Pancreas (tissue), 10 donors: ENCODE measurements around the gene LRRC38. TPM values are rescaled to one million over a fixed set of nuclear protein-coding genes. Genes with fewer than 3 reads are reported as not detected.

Source experiments
- ATAC-seq, 4 donors: fragments of 200-7000 bp; cut with Tn5 transposase; one replicate each; pipeline versions ENCODE4 v1.8.0 to v1.9.1; 2020; ENCODE audit warnings: mild to moderate bottlenecking in 4 of 4, moderate library complexity in 4 of 4
- DNase-seq, 6 donors: peaks; one replicate each; pipeline ENCODE4 v3.0.0-alpha.2; 2020
- FAIRE-seq: peaks from 2 replicates; lab custom pipeline; 2012; peaks lifted over from hg19 to GRCh38; lab: Jason Lieb, UNC
- H3K27ac ChIP-seq, 4 donors: fragments of 200-600 bp; sonication (generic); 1 replicate in 3 of 4; 2 replicates in 1 of 4; pipeline versions ENCODE4 v1.5.0 to v1.8.0; 2020
- H3K27me3 ChIP-seq, 4 donors: fragments of 200-600 bp; one replicate each; pipeline ENCODE4 v1.8.0; 2021
- H3K36me3 ChIP-seq, 3 donors: fragments of 200-600 bp; sonication (generic) in 1 of 3; one replicate each; pipeline versions ENCODE4 v1.5.0 to v1.8.0; 2020 to 2021
- H3K4me1 ChIP-seq, 3 donors: fragments of 200-600 bp; one replicate each; pipeline ENCODE4 v1.8.0; 2021
- H3K4me3 ChIP-seq, 4 donors: fragments of 200-600 bp; sonication (generic) in 2 of 4; one replicate each; pipeline versions ENCODE4 v1.5.0 to v1.8.0; 2020 to 2021
- H3K9me3 ChIP-seq, 4 donors: fragments of 200-600 bp; one replicate each; pipeline ENCODE4 v1.8.0; 2021
- CTCF ChIP-seq, 4 donors: fragments of 200-600 bp; sonication (generic) in 3 of 4; IDR thresholded peaks; one replicate each; pipeline versions ENCODE4 v1.5.0 to v1.8.0; 2021; ENCODE audit warnings: antibody characterized with exemption in 4 of 4
- WGBS, 2 donors: extraction: QIAGEN DNeasy Blood & Tissue Kit; methylation state at CpG; one replicate each; pipeline ENCODE4 v1.1.7; 2013; 5-methylcytosine and 5-hydroxymethylcytosine counted together
- intact Hi-C, 3 donors: fragments of 100-400 bp; cut with DNase I; formaldehyde crosslinking; loops; one replicate each; pipeline versions ENCODE4 v1.11.1 to v1.14.2; 2022
- polyA plus RNA-seq, 2 donors: library from polyadenylated mRNA; stranded (reverse); fragments of 200-250 nt; gene quantifications; one replicate each; pipeline ENCODE4 v1.2.3, GENCODE V29; 2013
- total RNA-seq, 6 donors: library from RNA; stranded (reverse); fragmentation: NEBNext Ultra II Directional in 4 of 6; extraction: Animal tissue kit (Norgen Biotek cat#: 25700) in 4 of 6; gene quantifications; one replicate each; pipeline versions ENCODE4 v1.2.1 to v1.2.4, GENCODE V29; 2021 to 2023
- donor health status: healthy with polysubstance abuse.
- donor health status: DM: no; HTN: no; CAD: no; lungs with moderate emphysema.
- donor health status: DM: no; HTN: no; CAD: no.
- donor health status: control.
- donor health status: control.
- donor health status: Bipolar disorder and iron deficiency.
- donor health status: DM: yes; HTN: yes; CAD: no.
- donor health status: DM: no; HTN: no; CAD: no.
- donor health status: DM: no; HTN: no; CAD: no.
- donor health status: DM: yes; HTN: yes; CAD: no.

LRRC38 gene
- total and polyA plus RNA-seq, 8 donors: not detected

- Histone ChIP-seq H3K4me1 (no peaks in the 10 kb centered on the region), H3K27ac (no peak overlapping the region), H3K4me3 (no peak overlapping the region), H3K36me3 (no peaks in the 10 kb centered on the region), H3K27me3 (no peaks in the 10 kb centered on the region), H3K9me3 (no peaks in the 10 kb centered on the region)
- intact Hi-C loops: no loop called here
- DNase-seq (no peak), ATAC-seq (no peak), FAIRE-seq (no peak)
- TF ChIP-seq CTCF (IDR thresholded peaks at IDR 0.05): no peak
- WGBS, 2 donors: 54 to 63% methylated on average over 7 of the region's 7 CpGs
Measured at GRCh38 chr1:13495186-13495585, 18.6 kb downstream of the LRRC38 start.

- FAIRE-seq (no peak), ATAC-seq (no peak), DNase-seq (no peak)
- 62 to 66% methylated on average over 6 of the region's 6 CpGs for WGBS, 2 donors
- Histone ChIP-seq H3K36me3 (no peaks in the 10 kb centered on the region), H3K27ac (no peak overlapping the region), H3K27me3 (no peaks in the 10 kb centered on the region), H3K4me1 (no peaks in the 10 kb centered on the region), H3K4me3 (no peak overlapping the region), H3K9me3 (no peaks in the 10 kb centered on the region)
- no peak for TF ChIP-seq CTCF (IDR thresholded peaks at IDR 0.05)
- intact Hi-C loops: no loop called here
Measured at GRCh38 chr1:13494712-13495111, 19.1 kb downstream of the LRRC38 start.

GRCh38 chr1:13494025-13494424 is 19.8 kb downstream of the LRRC38 start:
- no peaks in the 10 kb centered on the region for H3K27me3 ChIP-seq
- no peaks in the 10 kb centered on the region for H3K9me3 ChIP-seq
- WGBS, 2 donors: 71 to 79% methylated on average over 5 of the region's 5 CpGs
- no peaks in the 10 kb centered on the region for H3K4me1 ChIP-seq
- ATAC-seq: no peak
- TF ChIP-seq CTCF (IDR thresholded peaks at IDR 0.05): no peak
- H3K27ac ChIP-seq: no peak overlapping the region
- DNase-seq: no peak
- intact Hi-C loops: no loop called here
- no peak for FAIRE-seq
- no peak overlapping the region for H3K4me3 ChIP-seq
- no peaks in the 10 kb centered on the region for H3K36me3 ChIP-seq

GRCh38 chr1:13492711-13493110 is 21.1 kb downstream of the LRRC38 start:
- FAIRE-seq (no peak), ATAC-seq (no peak), DNase-seq (no peak)
- no peak for TF ChIP-seq CTCF (IDR thresholded peaks at IDR 0.05)
- intact Hi-C loops: no loop called here
- H3K4me1 ChIP-seq: no peaks in the 10 kb centered on the region
- H3K27ac ChIP-seq: no peak overlapping the region
- no peaks in the 10 kb centered on the region for H3K9me3 ChIP-seq
- 47 to 64% methylated on average over 12 of the region's 12 CpGs for WGBS, 2 donors
- no peaks in the 10 kb centered on the region for H3K36me3 ChIP-seq
- H3K4me3 ChIP-seq: no peak overlapping the region
- no peaks in the 10 kb centered on the region for H3K27me3 ChIP-seq

- intact Hi-C loops: no loop called here
- Histone ChIP-seq H3K9me3 (no peaks in the 10 kb centered on the region), H3K4me1 (no peaks in the 10 kb centered on the region), H3K27me3 (no peaks in the 10 kb centered on the region), H3K36me3 (no peaks in the 10 kb centered on the region), H3K4me3 (no peak overlapping the region), H3K27ac (no peak overlapping the region)
- 77 to 87% methylated on average over 3 of the region's 3 CpGs for WGBS, 2 donors
- TF ChIP-seq CTCF (IDR thresholded peaks at IDR 0.05): no peak
- DNase-seq (no peak), FAIRE-seq (no peak), ATAC-seq (no peak)
Measured at GRCh38 chr1:13487957-13488356, 25.8 kb downstream of the LRRC38 start.
